Upper lobe of left lung (tissue), 4 donors: ENCODE measurements around the gene TNRC6C.

Experiments used
- CTCF ChIP-seq, 6 experiments: fragments of 450-650 bp in 4 of 6; fragments of 200-600 bp in 2 of 6; sonication (generic) in 2 of 6; IDR thresholded peaks; one replicate each; pipeline ENCODE4 v1.5.1; 2016 to 2019; ENCODE audit warnings: antibody characterized with exemption in 6 of 6
- POLR2A ChIP-seq, 4 donors: fragments of 450-650 bp; IDR thresholded peaks; one replicate each; pipeline ENCODE4 v1.5.1; 2016 to 2017; ENCODE audit warnings: antibody characterized with exemption in 4 of 4, mild to moderate bottlenecking in 2 of 4
- POLR2AphosphoS5 ChIP-seq, 2 donors: sonication (generic); formaldehyde crosslinking; IDR thresholded peaks; one replicate each; pipeline ENCODE4 v1.5.1; 2017; ENCODE audit warnings: antibody characterized with exemption in 2 of 2

- TF ChIP-seq CTCF (IDR thresholded peaks at IDR 0.05) (no peak), POLR2AphosphoS5 (IDR thresholded peaks at IDR 0.05) (no peak), POLR2A (IDR thresholded peaks at IDR 0.05) (no peak)
Measured at GRCh38 chr17:78122216-78122930, 163.9 kb downstream of the TNRC6C start.
